GM18519 (cell line): ENCODE results near the gene CSMD2.

Experiments
- ATAC-seq: cut with Tn5 transposase; IDR thresholded peaks from one replicate; pipeline ENCODE4 v1.9.1; 2021; ENCODE audit warnings: mild to moderate bottlenecking, moderate library complexity; ENCODE audit not compliant: unreplicated experiment, low FRiP score

The CSMD2 gene

GRCh38 chr1:33875862-33876261 is 289.2 kb downstream of the CSMD2 start:
- ATAC-seq, result no peak

GRCh38 chr1:33874636-33875035 is 290.4 kb downstream of the CSMD2 start:
- no peak for ATAC-seq

- ATAC-seq, result no peak
Measured at GRCh38 chr1:33872683-33873082, 292.3 kb downstream of the CSMD2 start.

- no peak for ATAC-seq
Measured at GRCh38 chr1:33872275-33872674, 292.8 kb downstream of the CSMD2 start.

- no peak for ATAC-seq
Measured at GRCh38 chr1:33867684-33868083, 297.3 kb downstream of the CSMD2 start.

- ATAC-seq, result no peak
Measured at GRCh38 chr1:33866281-33866680, 298.7 kb downstream of the CSMD2 start.

- no peak for ATAC-seq
Measured at GRCh38 chr1:33864460-33865389, 300.3 kb downstream of the CSMD2 start.

GRCh38 chr1:33863779-33864178 is 301.3 kb downstream of the CSMD2 start, which contains the start of gene HMGB4:
Gene HMGB4, plus strand, starts transcription at chr1:33864079. Its CDS starts 113 bp downstream, at chr1:33864192.
- ATAC-seq, result no peak

- ATAC-seq, result no peak
Measured at GRCh38 chr1:33860671-33861070, 304.4 kb downstream of the CSMD2 start.

GRCh38 chr1:33854091-33854490 is 310.9 kb downstream of the CSMD2 start:
- ATAC-seq, result no peak

GRCh38 chr1:33853431-33853830 is 311.6 kb downstream of the CSMD2 start:
- ATAC-seq, result no peak

GRCh38 chr1:33852711-33853110 is 312.3 kb downstream of the CSMD2 start:
- ATAC-seq, result no peak

GRCh38 chr1:33850481-33850880 is 314.5 kb downstream of the CSMD2 start:
- ATAC-seq, result no peak

- no peak for ATAC-seq
Measured at GRCh38 chr1:33849211-33849610, 315.8 kb downstream of the CSMD2 start.

- ATAC-seq, result no peak
Measured at GRCh38 chr1:33848205-33848937, 316.7 kb downstream of the CSMD2 start.

GRCh38 chr1:33846861-33847260 is 318.2 kb downstream of the CSMD2 start:
- ATAC-seq, result no peak

GRCh38 chr1:33844166-33844565 is 320.9 kb downstream of the CSMD2 start:
- ATAC-seq, result no peak

- ATAC-seq, result no peak
Measured at GRCh38 chr1:33842348-33842747, 322.7 kb downstream of the CSMD2 start.

GRCh38 chr1:33841494-33841893 is 323.5 kb downstream of the CSMD2 start:
- ATAC-seq, result no peak

GRCh38 chr1:33837635-33838034 is 327.4 kb downstream of the CSMD2 start:
- no peak for ATAC-seq

- ATAC-seq, result no peak
Measured at GRCh38 chr1:33836911-33837310, 328.1 kb downstream of the CSMD2 start.

- no peak for ATAC-seq
Measured at GRCh38 chr1:33828654-33829053, 336.4 kb downstream of the CSMD2 start.
